ENCODE results near the gene RABGAP1.

Gene RABGAP1

GRCh38 chr9:123011380-123011779 is 70.6 kb downstream of the RABGAP1 start:
- DNase-seq, result no peak

- DNase-seq, result no peak
Observed at GRCh38 chr9:123011878-123012528, 71.2 kb downstream of the RABGAP1 start.

DNA sequence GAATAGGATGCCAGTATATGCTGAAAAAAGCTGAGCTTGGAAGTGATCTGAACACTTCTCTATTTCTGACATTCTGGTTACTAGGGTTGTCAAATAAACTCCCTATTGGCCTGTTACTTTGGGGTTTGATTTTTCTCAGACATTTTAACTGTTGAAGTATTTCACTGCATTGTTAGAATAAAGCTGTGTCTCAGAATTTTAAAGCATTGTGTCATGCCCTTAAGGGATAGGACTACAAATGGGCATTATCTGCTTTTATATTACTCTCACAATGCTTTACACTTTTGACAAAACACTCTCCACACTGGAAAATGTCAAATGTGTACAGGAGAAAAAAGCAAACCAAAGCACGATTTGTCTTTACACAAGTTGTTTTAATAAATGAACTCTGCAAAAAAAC is 75.8 kb downstream of the RABGAP1 start:
- no peak for DNase-seq

DNA sequence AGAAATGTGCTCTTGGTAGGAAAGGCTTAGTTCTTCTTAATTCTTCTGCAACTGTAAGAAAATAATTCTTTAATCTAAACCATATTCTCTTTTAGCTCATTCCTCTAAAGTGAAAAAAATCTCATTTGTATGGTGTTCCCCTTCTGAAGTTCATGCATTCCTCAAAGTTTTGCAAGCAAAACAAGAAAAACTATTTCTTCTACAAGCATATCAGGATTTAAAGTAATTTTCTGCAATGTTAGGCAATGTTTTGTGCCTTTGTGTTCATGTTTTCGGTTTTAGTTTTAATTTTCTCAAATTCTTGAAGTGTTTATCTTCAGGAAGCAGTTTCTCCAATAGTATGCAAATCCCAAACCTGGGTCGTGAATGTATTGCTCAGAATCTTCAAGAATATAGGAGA is 80.0 kb downstream of the RABGAP1 start:
- no peak for DNase-seq

DNA sequence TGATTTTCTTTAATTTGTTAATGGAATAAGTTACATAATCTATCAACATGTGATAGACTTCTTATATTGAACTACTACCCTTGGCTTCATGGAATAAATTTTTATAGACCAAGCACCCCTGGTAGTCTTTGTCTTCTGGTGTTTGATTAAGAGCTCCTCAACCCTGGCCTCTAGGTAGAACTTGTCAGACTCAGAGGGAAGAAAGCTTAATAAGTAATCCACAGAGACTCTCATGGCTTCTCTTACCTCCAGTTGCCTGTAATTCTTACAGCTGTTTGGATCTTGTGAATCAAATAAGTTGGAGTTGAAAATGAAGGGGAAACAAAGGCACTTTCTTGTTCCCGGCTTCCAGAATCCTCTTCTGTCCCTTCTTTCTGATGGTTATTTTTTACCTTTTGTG is 85.6 kb downstream of the RABGAP1 start:
- no peak for DNase-seq

DNA sequence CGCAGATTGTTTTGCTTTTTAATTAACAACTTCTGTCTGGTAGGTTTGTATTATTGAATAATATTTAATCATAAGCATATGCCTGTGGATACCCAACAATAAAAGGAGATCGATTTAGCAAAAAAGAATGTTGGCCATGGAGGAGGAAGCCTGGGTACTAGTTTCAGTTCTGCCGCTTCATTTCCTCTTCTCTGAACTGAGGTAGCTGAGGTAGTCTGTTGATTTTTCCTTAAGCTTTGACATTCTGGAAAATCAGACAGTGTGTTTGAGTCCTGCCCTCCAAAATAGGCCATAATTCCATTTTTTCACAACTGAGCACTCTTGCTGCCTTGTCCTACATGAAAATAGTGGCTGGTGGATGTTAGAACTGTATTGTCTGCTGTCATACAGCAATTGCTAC is 86.7 kb downstream of the RABGAP1 start:
- DNase-seq, result no peak

- no peak for DNase-seq
Observed at GRCh38 chr9:123028136-123028535, 87.3 kb downstream of the RABGAP1 start.

GRCh38 chr9:123028973-123029372 is 88.2 kb downstream of the RABGAP1 start:
- no peak for DNase-seq

GRCh38 chr9:123031963-123032362 is 91.1 kb downstream of the RABGAP1 start:
- no peak for DNase-seq

GRCh38 chr9:123033352-123033751 is 92.5 kb downstream of the RABGAP1 start, which contains the start of gene GPR21:
GPR21 (plus strand) TSS chr9:123033667; CDS start chr9:123034567, 900 bp downstream.
- DNase-seq, result no peak

DNA sequence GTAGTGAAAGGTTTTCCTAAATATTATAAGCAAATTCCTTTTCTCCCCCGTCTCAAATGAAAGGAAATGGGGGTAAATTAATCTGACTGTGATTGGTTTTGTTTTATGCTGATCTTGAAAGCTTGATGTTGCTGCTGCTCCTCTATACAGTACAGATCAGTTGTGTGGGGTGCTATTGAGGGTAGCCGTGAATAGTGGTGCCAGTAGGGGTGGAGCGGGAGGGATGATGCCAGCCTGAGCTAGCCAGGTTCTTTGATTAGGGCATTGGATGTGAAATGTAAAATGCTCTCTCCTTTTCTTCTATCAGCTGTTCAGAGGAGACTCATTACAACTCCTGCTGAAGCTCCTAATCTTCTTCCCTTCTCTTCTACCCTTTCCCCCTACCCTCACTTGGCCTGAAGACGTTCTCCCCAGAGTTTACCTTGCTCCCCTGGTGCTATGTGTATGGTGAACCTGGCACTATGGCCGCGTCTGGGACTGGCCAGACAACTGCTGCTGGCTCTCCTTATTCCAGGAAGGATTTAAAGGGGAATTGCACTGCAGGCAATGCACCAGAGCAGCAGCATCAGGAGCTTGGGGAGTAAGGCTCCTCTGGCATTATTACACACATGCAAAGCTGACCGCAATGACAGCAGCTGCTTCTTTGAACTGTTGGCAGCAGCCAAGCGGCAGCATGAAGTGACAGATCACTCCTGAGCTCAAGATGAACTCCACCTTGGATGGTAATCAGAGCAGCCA is 93.2 kb downstream of the RABGAP1 start:
- no peak for DNase-seq

- no peak for DNase-seq
Observed at GRCh38 chr9:123034881-123035510, 94.2 kb downstream of the RABGAP1 start.

DNA sequence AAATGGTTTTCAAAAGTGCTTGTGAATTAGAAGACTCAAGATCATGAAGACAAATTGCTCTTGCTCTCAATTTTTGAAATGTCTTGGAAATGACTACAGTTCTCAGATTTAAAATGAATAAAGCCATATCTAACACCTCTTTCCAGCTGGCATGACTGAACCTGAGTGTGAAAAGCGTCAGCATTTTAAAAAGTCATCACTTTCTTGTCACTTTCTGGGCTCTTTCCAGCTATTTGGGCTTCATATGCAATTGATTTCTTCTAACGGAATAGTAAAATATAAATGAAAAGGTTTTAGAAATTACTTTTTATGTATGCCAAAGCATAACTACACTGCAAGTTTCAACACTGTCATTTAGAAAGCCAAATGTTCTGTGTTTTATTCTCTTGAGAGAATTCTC is 95.0 kb downstream of the RABGAP1 start:
- no peak for DNase-seq

GRCh38 chr9:123036893-123037545 is 96.2 kb downstream of the RABGAP1 start:
- no peak for DNase-seq

GRCh38 chr9:123039617-123040219 is 98.9 kb downstream of the RABGAP1 start:
- no peak for DNase-seq

GRCh38 chr9:123040801-123041200 is 100.0 kb downstream of the RABGAP1 start:
- DNase-seq, result no peak

- DNase-seq, result no peak
Observed at GRCh38 chr9:123041489-123041888, 100.7 kb downstream of the RABGAP1 start.

DNA sequence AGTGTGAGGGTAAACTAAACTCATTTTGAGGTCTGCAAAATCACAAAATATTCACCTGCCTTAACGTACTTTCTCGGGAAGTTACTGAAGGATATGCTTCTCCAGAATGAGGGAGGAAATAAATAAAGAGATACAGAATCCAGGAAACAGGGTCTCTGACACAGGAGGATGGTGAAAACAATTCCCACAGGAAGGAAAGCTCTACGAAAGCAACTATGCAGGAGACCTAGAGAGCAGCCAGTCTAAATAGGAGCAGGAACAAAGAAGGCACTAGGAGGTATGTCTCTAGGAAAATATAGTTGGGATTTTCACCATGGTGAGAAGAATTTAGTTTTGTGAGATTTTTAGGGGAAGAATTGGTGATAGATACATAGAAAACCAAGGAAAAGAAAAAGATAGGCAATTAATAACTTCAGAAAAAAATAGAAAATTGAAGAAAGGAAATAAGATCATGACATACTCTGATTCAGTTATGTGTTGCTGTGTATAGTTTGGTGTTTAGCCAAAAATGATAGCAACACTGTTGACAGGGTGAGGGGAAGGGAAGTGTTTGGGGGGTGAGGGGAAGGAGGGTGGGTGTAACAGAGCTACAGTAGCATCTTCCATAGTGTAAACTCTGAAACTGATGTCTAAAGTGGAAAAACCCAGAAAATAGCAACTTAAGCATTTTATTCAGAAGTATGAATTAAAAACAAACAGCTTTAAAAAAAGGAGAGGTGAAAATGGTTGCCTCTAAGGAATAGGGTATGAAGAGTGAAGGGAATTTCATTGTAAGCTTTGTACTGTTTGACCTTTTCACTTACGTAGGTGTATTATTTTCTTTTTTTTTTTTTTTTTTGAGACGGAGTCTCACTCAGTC is 102.5 kb downstream of the RABGAP1 start:
- no peak for DNase-seq

DNA sequence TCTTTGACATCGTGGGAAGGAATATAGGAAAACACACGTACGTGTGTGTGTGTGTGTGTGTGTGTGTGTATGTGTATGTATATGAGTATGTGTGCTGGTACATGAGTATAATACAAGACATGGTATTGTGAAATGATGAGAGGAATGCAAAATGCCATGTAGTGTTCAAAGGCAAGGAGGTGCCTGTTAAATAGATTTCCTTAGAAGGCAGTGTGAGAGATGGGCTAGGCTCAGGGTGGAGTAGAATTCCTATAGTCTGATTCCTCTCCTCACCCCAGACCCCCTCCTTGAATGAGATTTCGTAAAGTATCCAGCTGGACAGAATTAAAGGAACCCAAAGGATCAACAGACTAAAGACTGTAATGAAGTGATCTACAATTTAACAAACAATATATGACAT is 103.8 kb downstream of the RABGAP1 start:
- DNase-seq, result no peak

- no peak for DNase-seq
Observed at GRCh38 chr9:123046406-123047195, 105.8 kb downstream of the RABGAP1 start.

DNA sequence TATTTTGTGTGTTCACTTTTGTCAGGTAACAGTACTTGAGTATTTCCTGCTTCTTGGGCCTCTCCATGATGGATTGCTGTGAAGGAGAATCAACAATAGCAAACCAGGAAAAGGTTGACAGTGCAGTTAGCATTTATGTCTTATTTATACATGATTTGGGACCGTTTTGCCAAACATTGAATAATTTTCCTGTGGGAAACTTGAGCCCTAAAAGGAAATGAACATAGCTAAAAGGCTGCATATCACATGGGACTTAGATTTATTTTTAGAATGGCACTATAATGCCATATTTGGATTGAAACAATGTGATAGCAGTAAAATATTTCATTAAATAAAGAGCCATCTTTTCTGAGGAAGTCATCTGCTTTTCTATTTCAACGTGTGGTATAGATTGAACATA is 107.9 kb downstream of the RABGAP1 start:
- DNase-seq, result no peak

Data from NCI-H1417 treated with DMSO at 0.1 percent for 48 hours (cell line).